Fibroblast of lung (primary cell): ENCODE data around the gene SEMA4D. TPM values are rescaled to one million over a fixed set of nuclear protein-coding genes. Genes with fewer than 3 reads are reported as not detected.

Source experiments
- DNase-seq, 2 donors: peaks; one replicate each; pipeline versions ENCODE4 v3.0.0 to v3.0.0-alpha.2; 2010; ENCODE audit warnings: low read depth in 2 of 2
- H2AFZ ChIP-seq: 2 replicates; pipeline ENCODE4 v1.5.1; 2012; ENCODE audit warnings: low read length, control low read depth, inconsistent platforms
- H3K27ac ChIP-seq: 2 replicates; pipeline ENCODE4 v1.5.1; 2011; ENCODE audit warnings: low read length, control low read depth; ENCODE audit not compliant: insufficient read depth
- H3K27me3 ChIP-seq: 2 replicates; pipeline ENCODE4 v1.5.1; 2011; ENCODE audit warnings: mild to moderate bottlenecking, low read length; ENCODE audit not compliant: control insufficient read depth, insufficient read depth
- H3K36me3 ChIP-seq: 2 replicates; pipeline ENCODE4 v1.5.1; 2011; ENCODE audit warnings: low read length; ENCODE audit not compliant: control insufficient read depth, insufficient read depth
- H3K4me1 ChIP-seq: 2 replicates; pipeline ENCODE4 v1.5.1; 2011; ENCODE audit warnings: low read length; ENCODE audit not compliant: control insufficient read depth, insufficient read depth; ENCODE audit errors: extremely low read depth
- H3K4me2 ChIP-seq: 2 replicates; pipeline ENCODE4 v1.5.1; 2011; ENCODE audit warnings: low read length, control low read depth; ENCODE audit not compliant: insufficient read depth; ENCODE audit errors: extremely low read depth
- H3K4me3 ChIP-seq, 4 experiments: fragments of 200-600 bp in 1 of 4; sonication (generic) in 1 of 4; replicated peaks in 1 of 4; 2 replicates each; pipeline ENCODE4 v1.5.1; 2011 to 2016; ENCODE audit warnings: low read length in 4 of 4, low read depth in 3 of 4, mild to moderate bottlenecking in 3 of 4, control low read depth in 2 of 4, inconsistent platforms in 1 of 4, mixed read lengths in 1 of 4; ENCODE audit not compliant: insufficient read depth in 1 of 4; ENCODE audit errors: control extremely low read depth in 1 of 4
- H3K79me2 ChIP-seq: 2 replicates; pipeline ENCODE4 v1.5.1; 2012; ENCODE audit warnings: mild to moderate bottlenecking, low read length, inconsistent platforms; ENCODE audit not compliant: control insufficient read depth, insufficient read depth
- H3K9ac ChIP-seq: 2 replicates; pipeline ENCODE4 v1.5.1; 2011; ENCODE audit warnings: mild to moderate bottlenecking, low read length, control low read depth; ENCODE audit not compliant: insufficient read depth
- H3K9me3 ChIP-seq: 2 replicates; pipeline ENCODE4 v1.5.1; 2012; ENCODE audit warnings: low read depth, low read length; ENCODE audit not compliant: control insufficient read depth, insufficient read depth
- H4K20me1 ChIP-seq: 2 replicates; pipeline ENCODE4 v1.5.1; 2011; ENCODE audit warnings: low read length; ENCODE audit not compliant: control insufficient read depth, insufficient read depth; ENCODE audit errors: extremely low read depth
- CTCF ChIP-seq, 2 donors: IDR thresholded peaks in 1 of 2; conservative IDR thresholded peaks in 1 of 2; 1 replicate in 1 of 2; 2 replicates in 1 of 2; pipeline ENCODE4 v1.5.1; 2011 to 2012; ENCODE audit warnings: low read length in 2 of 2, control low read depth in 1 of 2, inconsistent platforms in 1 of 2, low read depth in 1 of 2, mild to moderate bottlenecking in 1 of 2
- EZH2 ChIP-seq: IDR thresholded peaks from 2 replicates; pipeline ENCODE4 v1.5.1; 2012; ENCODE audit warnings: low read length, control low read depth, mild to moderate bottlenecking; ENCODE audit errors: missing control alignments
- polyA plus RNA-seq, 2 donors: library from polyadenylated mRNA; depleted of rRNA in 1 of 2; stranded (reverse) in 1 of 2; unstranded in 1 of 2; fragments of >200 nt; gene quantifications; 2 replicates each; pipeline ENCODE4 v1.2.1, GENCODE V29; 2011 to 2012; ENCODE audit warnings: missing spikeins in 1 of 2
- total RNA-seq: library from RNA; depleted of rRNA; stranded (reverse); fragments of >200 nt; gene quantifications from 2 replicates; pipeline ENCODE4 v1.2.1, GENCODE V29; 2014

SEMA4D gene
- total and polyA plus RNA-seq, 2 donors (not counting 1 experiment from before 2014, with no cell fraction given): 0.67 to 2.6 TPM

- H3K79me2 ChIP-seq: no peaks in the 10 kb centered on the region
- no peak for TF ChIP-seq EZH2
- no peak for TF ChIP-seq CTCF (conservative IDR thresholded peaks at IDR 0.05 in 1 of 2, IDR thresholded peaks at IDR 0.05 in 1 of 2; ENCODE audit: low read depth in 1 of 2, low read length in 2 of 2)
- DNase-seq: no peak
- H4K20me1 ChIP-seq: no peaks in the 10 kb centered on the region
- no peak overlapping the region for H3K4me2 ChIP-seq
- no peaks in the 10 kb centered on the region for H3K4me1 ChIP-seq
- no peak overlapping the region for H3K4me3 ChIP-seq
- H3K9me3 ChIP-seq: no peaks in the 10 kb centered on the region
- no peaks in the 10 kb centered on the region for H3K27me3 ChIP-seq
- H2AFZ ChIP-seq: no peak overlapping the region
- no peaks in the 10 kb centered on the region for H3K36me3 ChIP-seq
- H3K27ac ChIP-seq: no peak overlapping the region
- H3K9ac ChIP-seq: no peak overlapping the region
These were observed 118.3 kb downstream of the SEMA4D start for GRCh38 chr9:89379508-89380115.

GRCh38 chr9:89379031-89379430 lies 118.9 kb downstream of the SEMA4D start:
- Histone ChIP-seq H3K27me3 (no peaks in the 10 kb centered on the region), H3K79me2 (no peaks in the 10 kb centered on the region), H3K27ac (no peak overlapping the region), H3K36me3 (no peaks in the 10 kb centered on the region), H3K4me1 (no peaks in the 10 kb centered on the region), H3K9me3 (no peaks in the 10 kb centered on the region), H4K20me1 (no peaks in the 10 kb centered on the region), H3K4me2 (no peak overlapping the region), H3K9ac (no peak overlapping the region), H2AFZ (no peak overlapping the region), H3K4me3 (no peak overlapping the region)
- TF ChIP-seq CTCF (conservative IDR thresholded peaks at IDR 0.05 in 1 of 2, IDR thresholded peaks at IDR 0.05 in 1 of 2; ENCODE audit: low read depth in 1 of 2, low read length in 2 of 2) (no peak), EZH2 (no peak)
- no peak for DNase-seq

GRCh38 chr9:89378541-89378940 lies 119.4 kb downstream of the SEMA4D start:
- Histone ChIP-seq H4K20me1 (no peaks in the 10 kb centered on the region), H3K79me2 (no peaks in the 10 kb centered on the region), H3K4me2 (no peak overlapping the region), H3K4me1 (no peaks in the 10 kb centered on the region), H3K36me3 (no peaks in the 10 kb centered on the region), H2AFZ (no peak overlapping the region), H3K9me3 (no peaks in the 10 kb centered on the region), H3K4me3 (no peak overlapping the region), H3K27me3 (no peaks in the 10 kb centered on the region), H3K27ac (no peak overlapping the region), H3K9ac (no peak overlapping the region)
- no peak for TF ChIP-seq CTCF (conservative IDR thresholded peaks at IDR 0.05 in 1 of 2, IDR thresholded peaks at IDR 0.05 in 1 of 2; ENCODE audit: low read depth in 1 of 2, low read length in 2 of 2)
- DNase-seq: no peak
